H1 (cell line): ENCODE results near the gene C19orf73. TPM values are rescaled to one million over a fixed set of nuclear protein-coding genes. Genes with fewer than 3 reads are reported as not detected.
"Not testable (repeated sequence)": the region's sequence is repeated elsewhere in the genome, so short reads cannot be mapped to it uniquely, and the experiment has no call there.

Experiments used
- CTCF ChIA-PET: fragments of 300-600 bp; sonication (Branson Sonifier 250); formaldehyde crosslinking; loops from one replicate; lab custom pipeline; 2021; ENCODE audit not compliant: partially characterized antibody; lab: Charles Lee
- POLR2A ChIA-PET: fragments of 300-600 bp; sonication (Branson Sonifier 250); formaldehyde crosslinking; loops from one replicate; lab custom pipeline; 2021; ENCODE audit warnings: inconsistent platforms; ENCODE audit not compliant: partially characterized antibody; lab: Charles Lee
- DNase-seq, 2 experiments: peaks; one replicate each; pipeline versions ENCODE4 v3.0.0 to v3.0.0-alpha.2; 2010 to 2022; ENCODE audit warnings: low spot score in 2 of 2, low read depth in 1 of 2, mixed read lengths in 1 of 2
- FAIRE-seq: peaks from 2 replicates; lab custom pipeline; 2011; peaks lifted over from hg19 to GRCh38; lab: Jason Lieb, UNC
- H2AFZ ChIP-seq: 2 replicates; pipeline ENCODE4 v1.8.1; 2012; ENCODE audit warnings: low read length, inconsistent platforms
- H2AK5ac ChIP-seq: 2 replicates; pipeline ENCODE4 v1.6.1; 2013; ENCODE audit warnings: low read depth, low read length
- H2BK120ac ChIP-seq: replicated peaks from 2 replicates; pipeline ENCODE3; 2013; ENCODE audit warnings: low read depth, low read length, inconsistent platforms
- H2BK12ac ChIP-seq: 2 replicates; pipeline ENCODE4 v1.6.1; 2013; ENCODE audit warnings: low read depth, low read length
- H2BK15ac ChIP-seq: 2 replicates; pipeline ENCODE4 v1.6.1; 2013; ENCODE audit warnings: low read length
- H2BK20ac ChIP-seq: 2 replicates; pipeline ENCODE4 v1.6.1; 2013; ENCODE audit warnings: low read length
- H2BK5ac ChIP-seq: 2 replicates; pipeline ENCODE4 v1.6.1; 2013; ENCODE audit warnings: low read depth, low read length
- H3K14ac ChIP-seq: 2 replicates; pipeline ENCODE4 v1.6.1; 2013; ENCODE audit warnings: inconsistent platforms; ENCODE audit not compliant: insufficient read length
- H3K18ac ChIP-seq: 2 replicates; pipeline ENCODE4 v1.6.1; 2013; ENCODE audit warnings: low read length; ENCODE audit errors: extremely low read depth
- H3K23ac ChIP-seq: 2 replicates; pipeline ENCODE4 v1.6.1; 2013; ENCODE audit warnings: inconsistent platforms; ENCODE audit not compliant: insufficient read length
- H3K23me2 ChIP-seq: 2 replicates; pipeline ENCODE4 v1.6.1; 2013; ENCODE audit warnings: low read depth, low read length
- H3K27ac ChIP-seq: 2 replicates; pipeline ENCODE4 v1.6.1; 2011; ENCODE audit warnings: low read depth, low read length, inconsistent platforms
- H3K27me3 ChIP-seq, 4 experiments: replicated peaks in 1 of 4; 1 replicate in 1 of 4; 2 replicates in 3 of 4; pipeline versions ENCODE4 v1.6.1 to v1.8.1; 2011 to 2013; ENCODE audit warnings: low read length in 3 of 4, mild to moderate bottlenecking in 3 of 4, inconsistent platforms in 2 of 4, mixed read lengths in 2 of 4, moderate library complexity in 1 of 4; ENCODE audit not compliant: control insufficient read depth in 3 of 4, insufficient read depth in 3 of 4; ENCODE audit errors: extremely low read depth in 1 of 4
- H3K36me3 ChIP-seq, 4 experiments: 2 replicates each; pipeline versions ENCODE4 v1.6.1 to v1.8.1; 2011 to 2013; ENCODE audit warnings: mild to moderate bottlenecking in 4 of 4, low read length in 3 of 4, moderate library complexity in 2 of 4, control low read depth in 1 of 4, inconsistent platforms in 1 of 4; ENCODE audit not compliant: insufficient read depth in 4 of 4, control insufficient read depth in 2 of 4
- H3K4ac ChIP-seq: replicated peaks from 2 replicates; pipeline ENCODE3; 2013; ENCODE audit warnings: low read length, low read depth, mixed read lengths, inconsistent platforms; ENCODE audit not compliant: insufficient read length
- H3K4me1 ChIP-seq, 4 experiments: replicated peaks in 1 of 4; 1 replicate in 1 of 4; 2 replicates in 3 of 4; pipeline versions ENCODE4 v1.6.1 to v1.8.1; 2011 to 2013; ENCODE audit warnings: low read length in 3 of 4, inconsistent platforms in 2 of 4, mixed read lengths in 1 of 4; ENCODE audit not compliant: insufficient read depth in 4 of 4, control insufficient read depth in 3 of 4
- H3K4me2 ChIP-seq, 2 experiments: 2 replicates each; pipeline versions ENCODE4 v1.6.1 to v1.8.1; 2011 to 2013; ENCODE audit warnings: low read depth in 2 of 2, low read length in 2 of 2, control low read depth in 1 of 2, inconsistent platforms in 1 of 2, mild to moderate bottlenecking in 1 of 2; ENCODE audit not compliant: insufficient read depth in 1 of 2
- H3K4me3 ChIP-seq, 4 experiments: fragments of 200-600, 300-600 bp in 1 of 4; sonication (generic), shearing (Covaris generic), sonication (Bioruptor Twin) in 1 of 4; 2 replicates each; pipeline versions ENCODE4 v1.5.1 to v1.8.1; 2011 to 2016; ENCODE audit warnings: low read length in 4 of 4, low read depth in 3 of 4, control low read depth in 2 of 4, inconsistent platforms in 2 of 4, mild to moderate bottlenecking in 2 of 4, mixed read lengths in 1 of 4, moderate library complexity in 1 of 4; ENCODE audit not compliant: insufficient read depth in 2 of 4; ENCODE audit errors: extremely low read depth in 1 of 4
- H3K56ac ChIP-seq: replicated peaks from 2 replicates; pipeline ENCODE3; 2013; ENCODE audit warnings: low read depth, mild to moderate bottlenecking, mixed read lengths, low read length, inconsistent platforms; ENCODE audit not compliant: insufficient read length
- H3K79me1 ChIP-seq: 2 replicates; pipeline ENCODE4 v1.6.1; 2013; ENCODE audit warnings: low read depth, low read length, control low read depth
- H3K79me2 ChIP-seq, 2 experiments: 2 replicates each; pipeline versions ENCODE4 v1.6.1 to v1.8.1; 2012 to 2013; ENCODE audit warnings: low read length in 2 of 2, mild to moderate bottlenecking in 2 of 2, inconsistent platforms in 1 of 2; ENCODE audit not compliant: insufficient read depth in 2 of 2, control insufficient read depth in 1 of 2
- H3K9ac ChIP-seq, 4 experiments: replicated peaks in 1 of 4; 1 replicate in 1 of 4; 2 replicates in 3 of 4; pipeline versions ENCODE4 v1.6.1 to v1.8.1; 2011 to 2013; ENCODE audit warnings: low read depth in 3 of 4, low read length in 3 of 4, control low read depth in 2 of 4, mild to moderate bottlenecking in 2 of 4, moderate library complexity in 2 of 4, inconsistent platforms in 1 of 4; ENCODE audit errors: extremely low read depth in 1 of 4
- H3K9me3 ChIP-seq, 2 experiments: 2 replicates each; pipeline versions ENCODE4 v1.6.1 to v1.8.1; 2012 to 2013; ENCODE audit warnings: mild to moderate bottlenecking in 2 of 2, moderate library complexity in 2 of 2, control low read depth in 1 of 2, inconsistent platforms in 1 of 2, low read depth in 1 of 2, low read length in 1 of 2, mixed read lengths in 1 of 2; ENCODE audit not compliant: insufficient read depth in 2 of 2
- H4K20me1 ChIP-seq, 2 experiments: replicated peaks in 1 of 2; 2 replicates each; pipeline versions ENCODE3 to v1.8.1; 2011 to 2013; ENCODE audit warnings: inconsistent platforms in 2 of 2, low read length in 2 of 2, mild to moderate bottlenecking in 1 of 2; ENCODE audit not compliant: insufficient read depth in 2 of 2, control insufficient read depth in 1 of 2
- H4K5ac ChIP-seq: 2 replicates; pipeline ENCODE4 v1.6.1; 2013; ENCODE audit warnings: low read length, low read depth, mixed read lengths, inconsistent platforms; ENCODE audit not compliant: insufficient read length
- H4K8ac ChIP-seq: 2 replicates; pipeline ENCODE4 v1.8.0; 2013; ENCODE audit warnings: mild to moderate bottlenecking, moderate library complexity, low read length, inconsistent platforms; ENCODE audit not compliant: insufficient read depth; ENCODE audit errors: extremely low read depth
- H4K91ac ChIP-seq: replicated peaks from 2 replicates; pipeline ENCODE3; 2013; ENCODE audit warnings: low read length, mixed read lengths, inconsistent platforms; ENCODE audit not compliant: insufficient read length
- CTCF ChIP-seq, 3 experiments: IDR thresholded peaks; 1 replicate in 2 of 3; 2 replicates in 1 of 3; pipeline versions ENCODE4 v1.5.1 to v1.6.1; 2011; ENCODE audit warnings: low read length in 3 of 3, mild to moderate bottlenecking in 3 of 3, inconsistent platforms in 2 of 3, low read depth in 1 of 3, moderate library complexity in 1 of 3; ENCODE audit not compliant: insufficient read depth in 1 of 3; ENCODE audit errors: control extremely low read depth in 1 of 3
- RAD21 ChIP-seq, 2 experiments: IDR thresholded peaks in 1 of 2; conservative IDR thresholded peaks in 1 of 2; 2 replicates each; pipeline ENCODE4 v1.6.1; 2011; ENCODE audit warnings: low read depth in 2 of 2, low read length in 2 of 2, improper control_type of control experiment in 1 of 2, inconsistent platforms in 1 of 2, mild to moderate bottlenecking in 1 of 2, moderate library complexity in 1 of 2
- WGBS, 2 experiments: shearing (Covaris generic) in 1 of 2; methylation state at CpG; one replicate each; pipeline versions ENCODE4 v1.1.6 to v1.1.7; 2013 to 2015; ENCODE audit warnings: low lambda C conversion rate in 2 of 2, mixed read lengths in 2 of 2, inconsistent platforms in 1 of 2, low coverage in 1 of 2, missing lambda C conversion rate in 1 of 2; ENCODE audit not compliant: insufficient replicate concordance in 2 of 2, insufficient coverage in 1 of 2, insufficient read length in 1 of 2; ENCODE audit errors: extremely low coverage in 1 of 2, missing lambda C conversion rate in 1 of 2; 5-methylcytosine and 5-hydroxymethylcytosine counted together
- polyA plus RNA-seq, 7 experiments: library from polyadenylated mRNA; depleted of rRNA in 3 of 7; stranded (reverse) in 5 of 7; unstranded in 2 of 7; fragments of >200 nt in 5 of 7; fragments of 200-250 nt in 2 of 7; gene quantifications; 1 replicate in 5 of 7; 2 replicates in 1 of 7; 4 replicates in 1 of 7; pipeline versions ENCODE4 v1.2.1 to v1.2.3, GENCODE V29; 2011 to 2013; ENCODE audit warnings: missing spikeins in 2 of 7, mixed read lengths in 2 of 7
- total RNA-seq: library from RNA; stranded (reverse); fragmentation: NEBNext Ultra II Directional; extraction: Animal tissue kit (Norgen Biotek cat#: 25700); gene quantifications from 2 replicates; pipeline ENCODE4 v1.2.1, GENCODE V29; 2021

The C19orf73 gene
- total and polyA plus RNA-seq, 2 of the 8 experiments (the other 6 are each of a cell fraction or from before 2014, with no cell fraction given) = 2.5 to 4.6 TPM

GRCh38 chr19:49074869-49075268, 44.1 kb downstream of the C19orf73 start:
- H3K18ac ChIP-seq, H3K4ac ChIP-seq, H3K4me1 ChIP-seq, H3K79me1 ChIP-seq, H3K23me2 ChIP-seq, H3K79me2 ChIP-seq, H2BK120ac ChIP-seq, H3K9ac ChIP-seq, H3K23ac ChIP-seq, H2BK5ac ChIP-seq, H3K4me3 ChIP-seq, H4K5ac ChIP-seq, H3K27ac ChIP-seq, H4K20me1 ChIP-seq, H3K9me3 ChIP-seq, H3K36me3 ChIP-seq, H3K14ac ChIP-seq, H3K56ac ChIP-seq, FAIRE-seq, H4K91ac ChIP-seq, H3K4me2 ChIP-seq, H2BK12ac ChIP-seq, H2AFZ ChIP-seq, H2AK5ac ChIP-seq, H4K8ac ChIP-seq, H2BK15ac ChIP-seq, H2BK20ac ChIP-seq: not testable (repeated sequence)
- DNase-seq = peak in 1 of 2 experiments; percentile 54
- CTCF ChIA-PET = interaction anchor here (0.6 to 3.8 kb wide), 23 partner anchors 8 to 1512 kb away, joined by 3 to 26 read pairs (median 6); partner anchors contain the start of genes CGB7 and NTF4
- WGBS, 2 experiments = 40% methylated on average over 7 of the region's 9 CpGs; no CpG with 5 or more reads in 1 of the 2 experiments
- peak; percentile 61 to 64 (median 62) for TF ChIP-seq CTCF (IDR thresholded peaks at IDR 0.05; ENCODE audit: control extremely low read depth in 1 of 3, insufficient read depth in 1 of 3, low read depth in 1 of 3, low read length in 3 of 3)
- TF ChIP-seq RAD21 (IDR thresholded peaks at IDR 0.05 in 1 of 2, conservative IDR thresholded peaks at IDR 0.05 in 1 of 2; ENCODE audit: low read depth in 2 of 2, low read length in 2 of 2) = peak; percentile 52 to 58
- POLR2A ChIA-PET = interaction anchor here (0.6 to 1.5 kb wide), 5 partner anchors 12 to 608 kb away, joined by 3 to 8 read pairs (median 3); no protein-coding TSS in a partner anchor
- peaks cover 26 to 38% (median 36%) of the 10 kb centered on the region in 4 experiments for H3K27me3 ChIP-seq
